Spleen (tissue), 7 donors: ENCODE measurements around the gene CCNY.

Experiments used
- CTCF ChIP-seq, 11 experiments: fragments of 200-600 bp in 7 of 11; fragments of 450-650 bp in 4 of 11; sonication (generic) in 4 of 11; IDR thresholded peaks in 8 of 11; conservative IDR thresholded peaks in 3 of 11; 1 replicate in 7 of 11; 2 replicates in 4 of 11; pipeline versions ENCODE4 v1.4.0 to v1.8.0; 2016 to 2021; ENCODE audit warnings: antibody characterized with exemption in 11 of 11, inconsistent platforms in 4 of 11, mild to moderate bottlenecking in 1 of 11
- POLR2A ChIP-seq, 3 donors: fragments of 450-650 bp; IDR thresholded peaks; one replicate each; pipeline ENCODE4 v1.5.1; 2017; ENCODE audit warnings: antibody characterized with exemption in 3 of 3, mild to moderate bottlenecking in 1 of 3
- POLR2AphosphoS5 ChIP-seq, 3 donors: sonication (generic); formaldehyde crosslinking; IDR thresholded peaks; one replicate each; pipeline ENCODE4 v1.5.1; 2017; ENCODE audit warnings: antibody characterized with exemption in 3 of 3
- donor health status: DM: no; HTN: no; CAD: no; lungs with moderate emphysema.
- donor health status: DM: no; HTN: no; CAD: no.
- donor health status: DM: no; HTN: no; CAD: no.

- TF ChIP-seq CTCF (IDR thresholded peaks at IDR 0.05 in 8 of 11, conservative IDR thresholded peaks at IDR 0.05 in 3 of 11), result no peak
- no peak for TF ChIP-seq POLR2A (IDR thresholded peaks at IDR 0.05)
- no peak for TF ChIP-seq POLR2AphosphoS5 (IDR thresholded peaks at IDR 0.05)
These were observed 208.9 kb downstream of the CCNY start for GRCh38 chr10:35545079-35545657.
